Measurements from ENCODE around the gene DLX1.

DNA sequence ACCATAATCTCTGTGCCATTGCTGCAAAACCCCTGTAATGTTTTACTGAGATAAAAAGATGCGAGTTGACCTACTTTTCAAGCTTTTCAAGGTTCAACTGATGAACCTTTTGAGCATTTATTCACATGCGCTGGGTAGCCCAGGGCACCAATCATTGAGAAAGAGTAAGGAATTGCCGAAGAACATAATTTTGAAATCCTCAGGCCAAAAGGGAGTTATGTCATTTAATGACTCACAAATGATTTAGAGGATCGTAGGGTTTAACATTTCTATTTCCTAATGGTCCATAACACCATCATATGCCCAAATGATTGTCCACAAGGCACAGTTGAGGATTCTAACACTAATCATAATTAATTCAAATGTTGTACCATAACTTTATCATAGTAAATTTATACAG is 20.2 kb upstream of the DLX1 start:
- TF ChIP-seq, protein P1, sequence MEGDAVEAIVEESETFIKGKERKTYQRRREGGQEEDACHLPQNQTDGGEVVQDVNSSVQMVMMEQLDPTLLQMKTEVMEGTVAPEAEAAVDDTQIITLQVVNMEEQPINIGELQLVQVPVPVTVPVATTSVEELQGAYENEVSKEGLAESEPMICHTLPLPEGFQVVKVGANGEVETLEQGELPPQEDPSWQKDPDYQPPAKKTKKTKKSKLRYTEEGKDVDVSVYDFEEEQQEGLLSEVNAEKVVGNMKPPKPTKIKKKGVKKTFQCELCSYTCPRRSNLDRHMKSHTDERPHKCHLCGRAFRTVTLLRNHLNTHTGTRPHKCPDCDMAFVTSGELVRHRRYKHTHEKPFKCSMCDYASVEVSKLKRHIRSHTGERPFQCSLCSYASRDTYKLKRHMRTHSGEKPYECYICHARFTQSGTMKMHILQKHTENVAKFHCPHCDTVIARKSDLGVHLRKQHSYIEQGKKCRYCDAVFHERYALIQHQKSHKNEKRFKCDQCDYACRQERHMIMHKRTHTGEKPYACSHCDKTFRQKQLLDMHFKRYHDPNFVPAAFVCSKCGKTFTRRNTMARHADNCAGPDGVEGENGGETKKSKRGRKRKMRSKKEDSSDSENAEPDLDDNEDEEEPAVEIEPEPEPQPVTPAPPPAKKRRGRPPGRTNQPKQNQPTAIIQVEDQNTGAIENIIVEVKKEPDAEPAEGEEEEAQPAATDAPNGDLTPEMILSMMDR (IDR thresholded peaks at IDR 0.05), result no peak
- no peak for TF ChIP-seq POLR2A (IDR thresholded peaks at IDR 0.05)

All from testis (tissue), 2 donors.